Activated naive CD4-positive, alpha-beta T cell treated with anti-CD3 and anti-CD28 coated beads for 36 hours (primary cell): ENCODE results near the gene TNFRSF13B. TPM values are rescaled to one million over a fixed set of nuclear protein-coding genes. Genes with fewer than 3 reads are reported as not detected.
"Not testable (repeated sequence)": the region's sequence is repeated elsewhere in the genome, so short reads cannot be mapped to it uniquely, and the experiment has no call there.

Experiments used
- CTCF ChIA-PET: fragments of 350-600 bp; sonication (Branson Sonifier 250); formaldehyde crosslinking; loops from one replicate; lab custom pipeline; 2021; ENCODE audit warnings: antibody characterized with exemption; lab: Charles Lee
- DNase-seq: peaks from one replicate; pipeline ENCODE4 v3.0.0-alpha.2; 2020
- H3K27ac Mint-ChIP-seq: one replicate; pipeline ENCODE4 v1.8.0; 2021; ENCODE audit warnings: mild to moderate bottlenecking, mixed read lengths
- H3K27me3 Mint-ChIP-seq: one replicate; pipeline ENCODE4 v1.8.0; 2021; ENCODE audit warnings: low read depth, mixed read lengths
- H3K36me3 Mint-ChIP-seq: one replicate; pipeline ENCODE4 v1.8.0; 2021; ENCODE audit warnings: low read depth, mixed read lengths
- H3K4me1 Mint-ChIP-seq: one replicate; pipeline ENCODE4 v1.8.0; 2021; ENCODE audit warnings: low read depth, mixed read lengths
- H3K4me3 Mint-ChIP-seq: one replicate; pipeline ENCODE4 v1.8.0; 2021; ENCODE audit warnings: mild to moderate bottlenecking, moderate library complexity, mixed read lengths
- H3K9me3 Mint-ChIP-seq: one replicate; pipeline ENCODE4 v1.8.0; 2021; ENCODE audit warnings: mixed read lengths
- intact Hi-C: fragments of 100-400 bp; cut with micrococcal nuclease; formaldehyde crosslinking; loops from one replicate; pipeline ENCODE4 v1.15.1; 2023
- total RNA-seq, 2 experiments: library from RNA; stranded (reverse); gene quantifications; one replicate each; pipeline ENCODE4 v1.2.3, GENCODE V29; 2021

TNFRSF13B gene
- total RNA-seq, 2 experiments from 2014 or later, result not detected

- intact Hi-C loops, CTCF ChIA-PET: not testable (repeated sequence)
- peaks cover 17% of the 10 kb centered on the region for H3K27me3 Mint-ChIP-seq
Measured at GRCh38 chr17:16955011-16955410, 16.9 kb downstream of the TNFRSF13B start.

GRCh38 chr17:16954521-16954920 lies 17.4 kb downstream of the TNFRSF13B start:
- Mint-ChIP-seq H3K4me3 (no peak overlapping the region), H3K27ac (no peak overlapping the region), H3K9me3 (peaks cover 3% of the 10 kb centered on the region), H3K4me1 (no peaks in the 10 kb centered on the region), H3K36me3 (no peaks in the 10 kb centered on the region), H3K27me3 (peaks cover 17% of the 10 kb centered on the region)
- CTCF ChIA-PET, result no interaction called here
- intact Hi-C loops, result no loop called here
- DNase-seq, result no peak

More at GRCh38 chr17:16955011-16955410, 16.9 kb downstream of the TNFRSF13B start:
- not testable (repeated sequence) for H3K36me3 Mint-ChIP-seq, H3K4me3 Mint-ChIP-seq, H3K9me3 Mint-ChIP-seq, DNase-seq, H3K27ac Mint-ChIP-seq, H3K4me1 Mint-ChIP-seq

- Mint-ChIP-seq H3K9me3 (peaks cover 7% of the 10 kb centered on the region), H3K4me1 (no peaks in the 10 kb centered on the region), H3K36me3 (no peaks in the 10 kb centered on the region), H3K4me3 (no peak overlapping the region), H3K27ac (no peak overlapping the region), H3K27me3 (peaks cover 17% of the 10 kb centered on the region)
- CTCF ChIA-PET, result no interaction called here
- no peak for DNase-seq
- intact Hi-C loops, result no loop called here
Measured at GRCh38 chr17:16953841-16954240, 18.1 kb downstream of the TNFRSF13B start.

- no peak for DNase-seq
- H3K36me3 Mint-ChIP-seq, result no peaks in the 10 kb centered on the region
- H3K4me1 Mint-ChIP-seq, result no peaks in the 10 kb centered on the region
- peaks cover 17% of the 10 kb centered on the region for H3K27me3 Mint-ChIP-seq
- H3K9me3 Mint-ChIP-seq, result peaks cover 11% of the 10 kb centered on the region
- H3K4me3 Mint-ChIP-seq, result no peak overlapping the region
- CTCF ChIA-PET, result no interaction called here
- no peak overlapping the region for H3K27ac Mint-ChIP-seq
- intact Hi-C loops, result no loop called here
Measured at GRCh38 chr17:16953347-16953746, 18.6 kb downstream of the TNFRSF13B start.

GRCh38 chr17:16952401-16952800 lies 19.5 kb downstream of the TNFRSF13B start:
- no peaks in the 10 kb centered on the region for H3K36me3 Mint-ChIP-seq
- H3K27me3 Mint-ChIP-seq, result peaks cover 17% of the 10 kb centered on the region
- peaks cover 11% of the 10 kb centered on the region for H3K9me3 Mint-ChIP-seq
- no peak overlapping the region for H3K4me3 Mint-ChIP-seq
- DNase-seq, result no peak
- H3K27ac Mint-ChIP-seq, result no peak overlapping the region
- CTCF ChIA-PET, result no interaction called here
- intact Hi-C loops, result no loop called here
- H3K4me1 Mint-ChIP-seq, result no peaks in the 10 kb centered on the region

DNA sequence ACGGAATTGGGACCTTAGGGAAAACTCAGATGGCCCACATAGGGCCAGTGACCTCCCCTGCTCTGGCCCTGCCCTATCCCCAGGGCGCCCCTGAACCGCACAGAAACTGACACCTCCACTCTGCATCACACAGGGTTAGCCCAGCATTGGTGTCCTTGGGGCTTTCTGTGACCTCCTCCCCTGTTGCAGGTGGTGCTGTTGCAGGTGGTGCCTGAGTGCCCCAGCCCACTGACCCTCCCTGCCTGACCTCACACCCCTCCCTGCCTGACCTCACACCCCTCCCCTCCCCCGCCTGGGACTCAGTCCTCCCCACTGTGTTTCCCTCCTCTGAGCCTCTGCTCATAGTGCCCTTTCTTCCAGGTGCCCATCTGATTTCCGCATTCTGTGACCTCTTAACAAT lies 21.4 kb downstream of the TNFRSF13B start:
- Mint-ChIP-seq H3K36me3 (no peaks in the 10 kb centered on the region), H3K4me1 (no peaks in the 10 kb centered on the region), H3K27ac (no peak overlapping the region), H3K4me3 (no peak overlapping the region), H3K27me3 (peaks cover 15% of the 10 kb centered on the region), H3K9me3 (peaks cover 10% of the 10 kb centered on the region)
- DNase-seq, result no peak
- CTCF ChIA-PET, result no interaction called here
- intact Hi-C loops, result no loop called here

DNA sequence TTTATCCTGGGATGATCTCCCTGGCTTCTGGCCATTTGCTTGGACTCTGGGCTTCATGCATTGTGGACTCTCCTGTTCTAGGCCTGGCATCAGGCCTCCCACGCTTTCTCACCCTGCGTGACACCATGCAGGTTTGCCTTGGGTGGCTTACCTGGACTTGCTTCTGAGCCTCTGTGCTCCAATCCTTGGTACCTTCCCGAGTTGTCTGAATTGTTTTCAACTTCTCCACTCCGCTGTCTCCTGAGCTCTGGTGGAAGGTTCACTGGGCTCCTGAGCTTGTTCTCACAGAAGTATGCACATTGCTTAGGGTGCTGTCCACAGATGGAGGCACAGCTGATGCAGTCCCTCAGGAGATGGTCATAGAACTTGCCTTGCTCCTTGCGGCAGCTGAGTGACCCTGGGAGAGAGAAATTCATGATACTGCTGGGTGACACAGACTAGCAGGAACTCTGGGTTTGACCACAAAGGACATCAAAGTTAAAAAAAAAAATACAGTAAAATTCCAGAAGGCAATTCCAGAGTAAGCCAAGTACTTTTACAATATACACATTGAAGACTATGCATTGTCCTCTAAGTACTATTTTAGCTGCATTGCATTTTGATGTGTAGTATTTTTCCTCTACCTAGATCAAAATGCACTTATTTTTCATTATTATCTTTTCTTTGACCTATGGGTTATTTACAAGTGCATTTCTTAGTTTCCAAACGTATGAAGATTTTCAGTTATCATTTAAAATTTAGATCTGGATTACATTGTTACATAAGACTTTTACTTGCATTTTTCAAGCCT lies 23.1 kb downstream of the TNFRSF13B start:
- Mint-ChIP-seq H3K27me3 (peaks cover 7% of the 10 kb centered on the region), H3K36me3 (no peaks in the 10 kb centered on the region), H3K4me3 (no peak overlapping the region), H3K4me1 (no peaks in the 10 kb centered on the region), H3K27ac (no peak overlapping the region), H3K9me3 (peaks cover 8% of the 10 kb centered on the region)
- intact Hi-C loops, result no loop called here
- no peak for DNase-seq
- CTCF ChIA-PET, result interaction anchor here (0.6 kb wide), 1 partner anchor 73 kb away, joined by 4 read pairs; no protein-coding TSS in a partner anchor

- no peaks in the 10 kb centered on the region for H3K36me3 Mint-ChIP-seq
- no peak overlapping the region for H3K27ac Mint-ChIP-seq
- intact Hi-C loops, result no loop called here
- no peak overlapping the region for H3K4me3 Mint-ChIP-seq
- peaks cover 8% of the 10 kb centered on the region for H3K9me3 Mint-ChIP-seq
- CTCF ChIA-PET, result no interaction called here
- no peaks in the 10 kb centered on the region for H3K4me1 Mint-ChIP-seq
- H3K27me3 Mint-ChIP-seq, result peaks cover 3% of the 10 kb centered on the region
- no peak for DNase-seq
Measured at GRCh38 chr17:16947470-16947869, 24.4 kb downstream of the TNFRSF13B start.

DNA sequence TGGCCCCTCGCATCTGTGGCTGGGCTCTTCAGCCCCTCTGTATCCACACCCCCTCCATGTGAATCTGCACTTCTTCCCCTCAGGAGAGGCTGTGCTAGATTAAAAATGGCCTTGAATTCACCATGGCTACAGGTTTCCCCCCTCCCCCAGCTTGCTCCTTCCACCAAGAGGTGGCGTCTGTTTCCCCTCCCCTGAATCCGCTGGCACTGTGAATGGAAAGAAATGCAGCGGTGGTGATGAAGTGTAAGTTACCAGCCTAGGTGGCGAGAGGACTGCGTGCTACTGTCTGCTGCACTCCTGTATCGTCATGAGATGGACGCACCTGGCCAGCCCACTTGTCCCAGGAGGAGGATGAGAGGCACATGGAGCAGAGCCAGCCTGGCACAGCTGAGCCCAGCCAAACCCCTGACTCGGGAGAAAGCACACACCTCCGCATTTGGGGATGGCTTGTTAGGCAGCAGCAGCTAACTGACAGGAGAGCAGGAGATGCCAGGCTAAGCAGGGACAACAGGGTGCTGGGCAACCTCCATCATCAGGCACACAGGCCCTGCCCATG lies 26.2 kb downstream of the TNFRSF13B start:
- DNase-seq, result no peak
- H3K9me3 Mint-ChIP-seq, result peaks cover 8% of the 10 kb centered on the region
- H3K4me3 Mint-ChIP-seq, result no peak overlapping the region
- no peak overlapping the region for H3K27ac Mint-ChIP-seq
- intact Hi-C loops, result no loop called here
- no peaks in the 10 kb centered on the region for H3K27me3 Mint-ChIP-seq
- H3K36me3 Mint-ChIP-seq, result no peaks in the 10 kb centered on the region
- CTCF ChIA-PET, result no interaction called here
- H3K4me1 Mint-ChIP-seq, result no peaks in the 10 kb centered on the region

DNA sequence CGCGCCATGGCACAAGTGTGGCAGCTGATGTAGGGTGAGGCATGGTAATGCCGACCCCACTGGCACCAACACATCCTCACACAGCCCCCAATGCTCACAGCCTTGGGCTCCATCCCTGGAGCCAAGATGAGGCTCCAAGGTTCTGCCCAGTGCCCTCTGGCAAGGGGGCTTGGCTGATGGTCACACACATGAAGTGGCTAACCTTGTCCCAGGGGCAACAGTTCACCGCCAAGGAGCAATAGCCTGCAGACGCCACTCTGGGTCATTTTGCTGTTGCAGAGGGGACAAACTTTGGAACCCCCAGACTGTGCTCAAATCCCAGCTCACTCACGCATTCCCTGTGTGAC lies 26.8 kb downstream of the TNFRSF13B start:
- H3K36me3 Mint-ChIP-seq, result no peaks in the 10 kb centered on the region
- intact Hi-C loops, result no loop called here
- no peak overlapping the region for H3K4me3 Mint-ChIP-seq
- no peak for DNase-seq
- H3K4me1 Mint-ChIP-seq, result no peaks in the 10 kb centered on the region
- H3K9me3 Mint-ChIP-seq, result peaks cover 8% of the 10 kb centered on the region
- no peaks in the 10 kb centered on the region for H3K27me3 Mint-ChIP-seq
- no peak overlapping the region for H3K27ac Mint-ChIP-seq
- CTCF ChIA-PET, result interaction anchor here (0.6 kb wide), 1 partner anchor 258 kb away, joined by 3 read pairs; no protein-coding TSS in a partner anchor

- no peaks in the 10 kb centered on the region for H3K36me3 Mint-ChIP-seq
- H3K4me1 Mint-ChIP-seq, result no peaks in the 10 kb centered on the region
Measured at GRCh38 chr17:16944334-16945135, 27.4 kb downstream of the TNFRSF13B start.

DNA sequence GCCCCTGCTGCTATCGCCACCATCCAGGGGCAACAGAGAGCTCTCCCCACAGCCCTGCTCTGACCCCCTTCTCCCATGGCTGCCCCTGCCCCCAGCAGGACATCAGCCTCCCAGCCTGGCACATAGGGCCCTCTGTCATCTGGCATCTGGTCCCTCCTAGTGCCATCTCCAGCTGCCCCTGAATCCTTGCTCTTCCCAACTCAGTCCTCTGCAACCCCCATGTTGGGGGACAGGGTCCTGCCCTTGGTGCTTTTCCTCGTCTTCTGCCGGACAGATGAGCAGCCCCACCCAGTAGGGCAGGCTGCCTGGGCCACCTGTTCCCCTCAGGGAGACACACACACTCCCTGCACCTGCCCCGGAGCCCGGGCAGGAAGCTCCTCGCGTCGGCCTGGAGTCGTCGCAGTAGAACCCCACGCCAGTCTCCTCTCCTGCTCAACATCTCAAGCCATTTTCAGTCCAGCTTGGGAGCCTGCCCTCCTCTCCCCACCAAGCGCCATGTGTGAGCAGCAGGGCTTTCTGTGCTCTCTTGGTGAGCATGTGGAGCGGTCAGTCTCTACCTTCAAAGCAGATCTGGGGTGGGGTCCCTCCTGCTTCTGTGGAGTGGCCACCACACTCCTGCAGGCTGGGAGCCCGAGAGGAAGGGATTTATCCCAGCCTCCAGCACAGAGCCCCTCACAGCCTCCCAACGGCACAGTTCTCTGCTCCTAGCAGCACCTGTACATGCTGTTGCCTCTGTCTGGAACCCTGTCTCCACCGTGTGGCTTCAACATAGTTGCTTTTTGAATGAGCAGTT lies 28.2 kb downstream of the TNFRSF13B start:
- intact Hi-C loops, result no loop called here
- CTCF ChIA-PET, result interaction anchor here (0.6 kb wide), 1 partner anchor 367 kb away, joined by 3 read pairs; no protein-coding TSS in a partner anchor
- Mint-ChIP-seq H3K36me3 (no peaks in the 10 kb centered on the region), H3K9me3 (peaks cover 4% of the 10 kb centered on the region), H3K27me3 (no peaks in the 10 kb centered on the region), H3K27ac (no peak overlapping the region), H3K4me1 (no peaks in the 10 kb centered on the region), H3K4me3 (no peak overlapping the region)
- no peak for DNase-seq

More at GRCh38 chr17:16944334-16945135, 27.4 kb downstream of the TNFRSF13B start:
- intact Hi-C loops, result no loop called here
- CTCF ChIA-PET, result interaction anchor here (0.6 kb wide), 2 partner anchors 257 to 366 kb away, joined by 3 read pairs; no protein-coding TSS in a partner anchor
- DNase-seq, result no peak
- Mint-ChIP-seq H3K4me3 (no peak overlapping the region), H3K9me3 (peaks cover 8% of the 10 kb centered on the region), H3K27ac (no peak overlapping the region), H3K27me3 (no peaks in the 10 kb centered on the region)
